Astrocyte (in vitro differentiated cells and primary cell): Measurements from ENCODE around the gene ARPC2. TPM values are rescaled to one million over a fixed set of nuclear protein-coding genes. Genes with fewer than 3 reads are reported as not detected.

Experiments used
- DNase-seq: peaks from one replicate; pipeline ENCODE4 v3.0.0-alpha.2; 2010; ENCODE audit warnings: low read depth
- FAIRE-seq: peaks from 2 replicates; lab custom pipeline; 2011; peaks lifted over from hg19 to GRCh38; lab: Jason Lieb, UNC
- H2AFZ ChIP-seq: 2 replicates; pipeline ENCODE4 v1.6.0; 2012; ENCODE audit warnings: low read depth, low read length, inconsistent platforms
- H3K27ac ChIP-seq: 2 replicates; pipeline ENCODE4 v1.5.1; 2011; ENCODE audit warnings: low read depth, low read length, inconsistent platforms
- H3K27me3 ChIP-seq: 2 replicates; pipeline ENCODE4 v1.6.0; 2011; ENCODE audit warnings: low read length, inconsistent platforms; ENCODE audit not compliant: insufficient read depth
- H3K36me3 ChIP-seq: 2 replicates; pipeline ENCODE4 v1.5.1; 2011; ENCODE audit warnings: low read length, inconsistent platforms; ENCODE audit not compliant: insufficient read depth
- H3K4me1 ChIP-seq: 2 replicates; pipeline ENCODE4 v1.5.1; 2011; ENCODE audit warnings: low read length, inconsistent platforms; ENCODE audit not compliant: insufficient read depth
- H3K4me2 ChIP-seq: 2 replicates; pipeline ENCODE4 v1.6.0; 2012; ENCODE audit warnings: low read length, inconsistent platforms
- H3K4me3 ChIP-seq: 2 replicates; pipeline ENCODE4 v1.5.1; 2011; ENCODE audit warnings: low read depth, mild to moderate bottlenecking, low read length, inconsistent platforms; ENCODE audit not compliant: insufficient read depth
- H3K79me2 ChIP-seq: 2 replicates; pipeline ENCODE4 v1.6.0; 2012; ENCODE audit warnings: mild to moderate bottlenecking, low read length, inconsistent platforms; ENCODE audit not compliant: insufficient read depth
- H3K9ac ChIP-seq: 2 replicates; pipeline ENCODE4 v1.6.0; 2012; ENCODE audit warnings: mild to moderate bottlenecking, low read length, inconsistent platforms
- H3K9me3 ChIP-seq: 2 replicates; pipeline ENCODE4 v1.5.1; 2012; ENCODE audit warnings: low read depth, mild to moderate bottlenecking, low read length, inconsistent platforms; ENCODE audit not compliant: insufficient read depth
- H4K20me1 ChIP-seq: 2 replicates; pipeline ENCODE4 v1.6.0; 2012; ENCODE audit warnings: low read length, inconsistent platforms; ENCODE audit not compliant: insufficient read depth
- H3K27ac Mint-ChIP-seq: one replicate; pipeline ENCODE4 v1.8.0; 2021; ENCODE audit warnings: mild to moderate bottlenecking, mixed read lengths; ENCODE audit not compliant: unreplicated experiment
- H3K27me3 Mint-ChIP-seq: one replicate; pipeline ENCODE4 v1.8.0; 2021; ENCODE audit warnings: low read depth, mixed read lengths; ENCODE audit not compliant: unreplicated experiment
- H3K36me3 Mint-ChIP-seq: one replicate; pipeline ENCODE4 v1.8.0; 2021; ENCODE audit warnings: low read depth, mixed read lengths; ENCODE audit not compliant: unreplicated experiment
- H3K4me1 Mint-ChIP-seq: one replicate; pipeline ENCODE4 v1.8.0; 2021; ENCODE audit warnings: low read depth, mixed read lengths; ENCODE audit not compliant: unreplicated experiment
- H3K4me3 Mint-ChIP-seq: one replicate; pipeline ENCODE4 v1.8.0; 2021; ENCODE audit warnings: mild to moderate bottlenecking, moderate library complexity, mixed read lengths; ENCODE audit not compliant: unreplicated experiment
- H3K9me3 Mint-ChIP-seq: one replicate; pipeline ENCODE4 v1.8.0; 2021; ENCODE audit warnings: mild to moderate bottlenecking, mixed read lengths; ENCODE audit not compliant: unreplicated experiment
- EZH2 ChIP-seq: IDR thresholded peaks from 2 replicates; pipeline ENCODE4 v1.6.1; 2012; ENCODE audit warnings: mild to moderate bottlenecking, low read length, inconsistent platforms; ENCODE audit not compliant: insufficient read depth
- total RNA-seq: library from RNA; stranded (reverse); gene quantifications from 2 replicates; pipeline ENCODE4 v1.2.1, GENCODE V29; 2021
- TF ChIP-seq, protein P1 (sequence below): IDR thresholded peaks from 2 replicates; pipeline ENCODE4 v1.5.1; 2011; ENCODE audit warnings: low read depth, mild to moderate bottlenecking, inconsistent platforms, low read length, moderate library complexity; ENCODE audit not compliant: insufficient read depth

The ARPC2 gene
- total RNA-seq, 1 donor from 2014 or later, result 535 TPM

DNA sequence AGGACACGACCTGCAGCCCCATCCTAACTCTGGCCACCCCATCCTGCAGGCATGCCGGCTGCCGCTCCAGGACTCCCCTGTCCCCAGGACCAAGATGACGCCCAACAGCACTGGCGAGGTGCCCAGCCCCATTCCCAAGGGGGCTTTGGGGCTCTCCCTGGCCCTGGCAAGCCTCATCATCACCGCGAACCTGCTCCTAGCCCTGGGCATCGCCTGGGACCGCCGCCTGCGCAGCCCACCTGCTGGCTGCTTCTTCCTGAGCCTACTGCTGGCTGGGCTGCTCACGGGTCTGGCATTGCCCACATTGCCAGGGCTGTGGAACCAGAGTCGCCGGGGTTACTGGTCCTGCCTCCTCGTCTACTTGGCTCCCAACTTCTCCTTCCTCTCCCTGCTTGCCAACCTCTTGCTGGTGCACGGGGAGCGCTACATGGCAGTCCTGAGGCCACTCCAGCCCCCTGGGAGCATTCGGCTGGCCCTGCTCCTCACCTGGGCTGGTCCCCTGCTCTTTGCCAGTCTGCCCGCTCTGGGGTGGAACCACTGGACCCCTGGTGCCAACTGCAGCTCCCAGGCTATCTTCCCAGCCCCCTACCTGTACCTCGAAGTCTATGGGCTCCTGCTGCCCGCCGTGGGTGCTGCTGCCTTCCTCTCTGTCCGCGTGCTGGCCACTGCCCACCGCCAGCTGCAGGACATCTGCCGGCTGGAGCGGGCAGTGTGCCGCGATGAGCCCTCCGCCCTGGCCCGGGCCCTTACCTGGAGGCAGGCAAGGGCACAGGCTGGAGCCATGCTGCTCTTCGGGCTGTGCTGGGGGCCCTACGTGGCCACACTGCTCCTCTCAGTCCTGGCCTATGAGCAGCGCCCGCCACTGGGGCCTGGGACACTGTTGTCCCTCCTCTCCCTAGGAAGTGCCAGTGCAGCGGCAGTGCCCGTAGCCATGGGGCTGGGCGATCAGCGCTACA, 45.9 kb downstream of the ARPC2 start:
- no peak overlapping the region for H3K9ac ChIP-seq
- peaks cover 14% of the 10 kb centered on the region for H3K4me1 ChIP-seq
- no peak for FAIRE-seq
- no peaks in the 10 kb centered on the region for H3K9me3 Mint-ChIP-seq
- peaks cover 30% of the 10 kb centered on the region for H3K4me1 Mint-ChIP-seq
- H3K36me3 ChIP-seq, result peaks cover 21% of the 10 kb centered on the region
- H3K27ac ChIP-seq, result no peak overlapping the region
- peaks cover 8% of the 10 kb centered on the region for H3K79me2 ChIP-seq
- peaks cover 39% of the 10 kb centered on the region for H4K20me1 ChIP-seq
- no peak for DNase-seq
- no peaks in the 10 kb centered on the region for H3K27me3 Mint-ChIP-seq
- no peaks in the 10 kb centered on the region for H3K9me3 ChIP-seq
- peaks cover 21% of the 10 kb centered on the region for H3K36me3 Mint-ChIP-seq
- TF ChIP-seq EZH2, result no peak
- TF ChIP-seq, protein P1, sequence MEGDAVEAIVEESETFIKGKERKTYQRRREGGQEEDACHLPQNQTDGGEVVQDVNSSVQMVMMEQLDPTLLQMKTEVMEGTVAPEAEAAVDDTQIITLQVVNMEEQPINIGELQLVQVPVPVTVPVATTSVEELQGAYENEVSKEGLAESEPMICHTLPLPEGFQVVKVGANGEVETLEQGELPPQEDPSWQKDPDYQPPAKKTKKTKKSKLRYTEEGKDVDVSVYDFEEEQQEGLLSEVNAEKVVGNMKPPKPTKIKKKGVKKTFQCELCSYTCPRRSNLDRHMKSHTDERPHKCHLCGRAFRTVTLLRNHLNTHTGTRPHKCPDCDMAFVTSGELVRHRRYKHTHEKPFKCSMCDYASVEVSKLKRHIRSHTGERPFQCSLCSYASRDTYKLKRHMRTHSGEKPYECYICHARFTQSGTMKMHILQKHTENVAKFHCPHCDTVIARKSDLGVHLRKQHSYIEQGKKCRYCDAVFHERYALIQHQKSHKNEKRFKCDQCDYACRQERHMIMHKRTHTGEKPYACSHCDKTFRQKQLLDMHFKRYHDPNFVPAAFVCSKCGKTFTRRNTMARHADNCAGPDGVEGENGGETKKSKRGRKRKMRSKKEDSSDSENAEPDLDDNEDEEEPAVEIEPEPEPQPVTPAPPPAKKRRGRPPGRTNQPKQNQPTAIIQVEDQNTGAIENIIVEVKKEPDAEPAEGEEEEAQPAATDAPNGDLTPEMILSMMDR, result no peak
- no peak overlapping the region for H3K4me3 Mint-ChIP-seq
- H3K4me2 ChIP-seq, result no peak overlapping the region
- H3K27me3 ChIP-seq, result no peaks in the 10 kb centered on the region
- no peak overlapping the region for H3K27ac Mint-ChIP-seq
- H3K4me3 ChIP-seq, result no peak overlapping the region
- H2AFZ ChIP-seq, result no peak overlapping the region

GRCh38 chr2:218263817-218264641, 47.0 kb downstream of the ARPC2 start:
- no peak for FAIRE-seq
- Mint-ChIP-seq H3K4me1 (peaks cover 26% of the 10 kb centered on the region), H3K36me3 (peaks cover 21% of the 10 kb centered on the region), H3K27me3 (no peaks in the 10 kb centered on the region), H3K4me3 (peak overlapping the region; percentile 9), H3K27ac (peak overlapping the region; percentile 55), H3K9me3 (no peaks in the 10 kb centered on the region)
- H4K20me1 ChIP-seq, result peaks cover 36% of the 10 kb centered on the region
- H3K4me3 ChIP-seq, result no peak overlapping the region
- no peak overlapping the region for H2AFZ ChIP-seq
- H3K79me2 ChIP-seq, result peaks cover 10% of the 10 kb centered on the region
- H3K4me1 ChIP-seq, result peaks cover 7% of the 10 kb centered on the region
- no peaks in the 10 kb centered on the region for H3K9me3 ChIP-seq
- no peak overlapping the region for H3K4me2 ChIP-seq
- peaks cover 21% of the 10 kb centered on the region for H3K36me3 ChIP-seq
- DNase-seq, result no peak
- no peak overlapping the region for H3K27ac ChIP-seq
- no peak overlapping the region for H3K9ac ChIP-seq
- H3K27me3 ChIP-seq, result no peaks in the 10 kb centered on the region
- TF ChIP-seq, protein P1, result no peak
- no peak for TF ChIP-seq EZH2
